B cell (primary cell): ENCODE measurements around the gene KCNC2.

ENCODE experiments used
- CTCF ChIP-seq: fragments of 200-600 bp; IDR thresholded peaks from one replicate; pipeline ENCODE4 v1.8.0; 2022; ENCODE audit warnings: antibody characterized with exemption, mild to moderate bottlenecking
- EZH2 ChIP-seq: IDR thresholded peaks from 2 replicates; pipeline ENCODE4 v1.6.1; 2012; ENCODE audit warnings: borderline replicate concordance, low read depth, mild to moderate bottlenecking, moderate library complexity, low read length; ENCODE audit not compliant: insufficient read depth, poor library complexity, severe bottlenecking

- no peak for TF ChIP-seq CTCF
- TF ChIP-seq EZH2, result no peak
Measured at GRCh38 chr12:75239987-75240386, 30.3 kb upstream of the KCNC2 start.
